Kidney (tissue), 14 donors: ENCODE data around the gene ZDHHC18. TPM values are rescaled to one million over a fixed set of nuclear protein-coding genes. Genes with fewer than 3 reads are reported as not detected.

Source experiments
- DNase-seq, 5 donors: peaks; one replicate each; pipeline ENCODE4 v3.0.0-alpha.2; 2013 to 2020
- FAIRE-seq: peaks from 2 replicates; lab custom pipeline; 2012; peaks lifted over from hg19 to GRCh38; lab: Jason Lieb, UNC
- H3K27ac ChIP-seq, 2 donors: one replicate each; pipeline ENCODE4 v1.7.0; 2013; ENCODE audit warnings: low read depth in 2 of 2, low read length in 2 of 2, inconsistent platforms in 1 of 2
- H3K27me3 ChIP-seq: one replicate; pipeline ENCODE4 v1.7.1; 2013; ENCODE audit warnings: low read length, inconsistent platforms; ENCODE audit not compliant: control insufficient read depth, insufficient read depth
- H3K36me3 ChIP-seq, 3 donors: one replicate each; pipeline versions ENCODE4 v1.7.0 to v1.7.1; 2013; ENCODE audit warnings: low read length in 3 of 3, control low read depth in 1 of 3, inconsistent platforms in 1 of 3; ENCODE audit not compliant: insufficient read depth in 3 of 3, control insufficient read depth in 2 of 3
- H3K4me1 ChIP-seq, 3 donors: one replicate each; pipeline versions ENCODE4 v1.7.0 to v1.7.1; 2013; ENCODE audit warnings: low read length in 3 of 3, inconsistent platforms in 1 of 3, low read depth in 1 of 3; ENCODE audit not compliant: control insufficient read depth in 2 of 3, insufficient read depth in 2 of 3
- H3K4me3 ChIP-seq, 3 donors: one replicate each; pipeline versions ENCODE4 v1.7.0 to v1.8.1; 2013; ENCODE audit warnings: low read length in 3 of 3, control low read depth in 1 of 3, inconsistent platforms in 1 of 3
- H3K9ac ChIP-seq, 3 donors: one replicate each; pipeline versions ENCODE4 v1.7.0 to v1.7.1; 2013; ENCODE audit warnings: low read length in 3 of 3, control low read depth in 1 of 3, inconsistent platforms in 1 of 3
- H3K9me3 ChIP-seq, 3 donors: one replicate each; pipeline versions ENCODE4 v1.7.0 to v1.7.1; 2013; ENCODE audit warnings: low read length in 3 of 3, control low read depth in 1 of 3, inconsistent platforms in 1 of 3; ENCODE audit not compliant: control insufficient read depth in 2 of 3, insufficient read depth in 1 of 3
- intact Hi-C: fragments of 100-400 bp; cut with DNase I; formaldehyde crosslinking; loops from one replicate; pipeline ENCODE4 v1.11.1; 2022
- polyA plus RNA-seq: library from polyadenylated mRNA; stranded (reverse); fragments of 350-450 nt; fragmentation: Illumina TruSeq; extraction: RNeasy Lipid Tissue Mini Kit (QIAGEN cat#74804); gene quantifications from one replicate; pipeline ENCODE4 v1.2.3, GENCODE V29; 2014; ENCODE audit warnings: low read depth, low replicate concordance; ENCODE audit not compliant: insufficient read depth
- total RNA-seq: library from RNA; stranded (reverse); fragmentation: NEBNext Ultra II Directional; extraction: Animal tissue kit (Norgen Biotek cat#: 25700); gene quantifications from one replicate; pipeline ENCODE4 v1.2.1, GENCODE V29; 2021
- TF ChIP-seq, protein P1 (sequence below): IDR thresholded peaks from 3 replicates; pipeline ENCODE4 v1.5.1; 2012; ENCODE audit warnings: mild to moderate bottlenecking, moderate library complexity, borderline replicate concordance; ENCODE audit not compliant: insufficient read depth; ENCODE audit errors: extremely low read depth
- donor health status: control.
- donor health status: control.
- donor health status: control.
- donor health status: control.
- donor health status: control.
- donor health status: DM: yes; HTN: yes; CAD: no.
- donor health status: Normal renal cell carcinoma (clear cell type).

The ZDHHC18 gene
- total and polyA plus RNA-seq, 2 donors from 2014 or later, result 6.7 to 15.6 TPM

DNA sequence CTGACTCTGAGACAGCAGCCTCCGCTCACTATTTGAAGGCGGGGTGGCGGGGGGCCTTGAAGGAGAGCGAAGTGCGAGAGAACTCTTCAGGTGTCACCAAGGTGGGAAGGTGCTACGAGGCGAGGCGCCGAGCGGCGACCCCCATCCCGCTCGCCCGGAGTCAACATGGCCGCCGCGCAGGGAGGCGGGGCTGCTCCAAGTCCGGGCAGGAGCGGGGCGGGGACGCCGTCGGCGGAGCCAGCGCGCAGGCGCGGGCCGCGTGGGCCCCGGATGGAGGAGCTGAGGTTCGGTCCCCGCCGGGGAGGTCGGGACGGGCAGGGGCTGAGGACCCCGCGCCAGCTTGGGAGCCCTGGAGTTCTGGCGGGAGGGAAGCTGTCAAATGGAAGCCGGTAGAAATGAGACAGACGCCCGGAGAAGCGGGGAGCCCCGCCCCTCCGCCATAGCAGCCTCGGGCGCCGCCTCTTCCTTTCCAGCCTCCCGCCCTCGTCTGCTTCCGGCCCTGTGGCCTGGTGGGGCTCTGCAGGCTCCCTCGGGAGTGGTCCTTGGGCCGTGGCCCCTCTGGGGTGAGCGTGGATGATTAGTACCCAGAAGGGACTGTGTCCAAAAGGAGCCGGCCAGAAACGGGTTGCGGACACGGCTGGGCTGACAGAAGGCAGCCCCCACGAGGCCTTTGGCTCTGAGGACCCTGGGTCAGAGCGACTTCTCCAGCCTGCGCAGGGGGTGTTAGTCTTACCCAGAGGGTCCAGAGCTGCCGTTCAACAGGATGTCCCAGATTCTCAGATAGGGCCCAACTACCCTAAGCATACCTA lies 38.6 kb upstream of the ZDHHC18 start, which contains the start of gene PIGV:
TSS of gene PIGV (plus strand) at position 245 of the 809 bp plus-strand sequence. CDS start 2,866 bp downstream, outside the sequence.
- Histone ChIP-seq H3K4me1 (peaks cover 19 to 40% (median 37%) of the 10 kb centered on the region in 3 donors), H3K27ac (peak within 1 kb of the TSS; percentile 99 to 100), H3K4me3 (peak within 1 kb of the TSS; percentile 76 to 95 (median 81)), H3K27me3 (no peaks in the 10 kb centered on the region), H3K36me3 (no peaks in the 10 kb centered on the region), H3K9me3 (no peaks in the 10 kb centered on the region), H3K9ac (peak within 1 kb of the TSS; percentile 80 to 97 (median 96))
- FAIRE-seq, result no peak
- TF ChIP-seq, protein P1, sequence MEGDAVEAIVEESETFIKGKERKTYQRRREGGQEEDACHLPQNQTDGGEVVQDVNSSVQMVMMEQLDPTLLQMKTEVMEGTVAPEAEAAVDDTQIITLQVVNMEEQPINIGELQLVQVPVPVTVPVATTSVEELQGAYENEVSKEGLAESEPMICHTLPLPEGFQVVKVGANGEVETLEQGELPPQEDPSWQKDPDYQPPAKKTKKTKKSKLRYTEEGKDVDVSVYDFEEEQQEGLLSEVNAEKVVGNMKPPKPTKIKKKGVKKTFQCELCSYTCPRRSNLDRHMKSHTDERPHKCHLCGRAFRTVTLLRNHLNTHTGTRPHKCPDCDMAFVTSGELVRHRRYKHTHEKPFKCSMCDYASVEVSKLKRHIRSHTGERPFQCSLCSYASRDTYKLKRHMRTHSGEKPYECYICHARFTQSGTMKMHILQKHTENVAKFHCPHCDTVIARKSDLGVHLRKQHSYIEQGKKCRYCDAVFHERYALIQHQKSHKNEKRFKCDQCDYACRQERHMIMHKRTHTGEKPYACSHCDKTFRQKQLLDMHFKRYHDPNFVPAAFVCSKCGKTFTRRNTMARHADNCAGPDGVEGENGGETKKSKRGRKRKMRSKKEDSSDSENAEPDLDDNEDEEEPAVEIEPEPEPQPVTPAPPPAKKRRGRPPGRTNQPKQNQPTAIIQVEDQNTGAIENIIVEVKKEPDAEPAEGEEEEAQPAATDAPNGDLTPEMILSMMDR, result peak; percentile 14
- DNase-seq, result peak; percentile 91 to 97 (median 94)
- intact Hi-C loops, result no loop called here

DNA sequence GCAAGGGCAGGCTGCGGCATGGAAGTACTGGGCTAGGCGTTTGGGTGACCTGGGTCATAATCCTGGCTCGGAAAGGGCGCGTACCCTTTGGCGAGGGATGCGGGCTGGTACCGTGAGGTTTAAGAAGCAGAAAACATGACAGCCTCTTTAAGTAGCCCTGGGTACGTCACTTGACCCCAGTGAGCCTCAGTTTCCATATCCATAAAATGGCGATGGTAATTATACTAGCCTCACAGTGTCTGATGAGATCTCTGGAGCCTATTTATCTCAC lies 38.0 kb upstream of the ZDHHC18 start:
- Histone ChIP-seq H3K9ac (peak overlapping the region; percentile 80 to 97 (median 84)), H3K27ac (peak overlapping the region; percentile 99 to 100), H3K9me3 (no peaks in the 10 kb centered on the region), H3K36me3 (no peaks in the 10 kb centered on the region), H3K4me3 (peak overlapping the region; percentile 76 to 95 (median 81)), H3K27me3 (no peaks in the 10 kb centered on the region), H3K4me1 (peaks cover 19 to 35% (median 31%) of the 10 kb centered on the region in 3 donors)
- FAIRE-seq (no peak), DNase-seq (no peak)
- intact Hi-C loops, result no loop called here
- TF ChIP-seq, protein P1, result no peak

DNA sequence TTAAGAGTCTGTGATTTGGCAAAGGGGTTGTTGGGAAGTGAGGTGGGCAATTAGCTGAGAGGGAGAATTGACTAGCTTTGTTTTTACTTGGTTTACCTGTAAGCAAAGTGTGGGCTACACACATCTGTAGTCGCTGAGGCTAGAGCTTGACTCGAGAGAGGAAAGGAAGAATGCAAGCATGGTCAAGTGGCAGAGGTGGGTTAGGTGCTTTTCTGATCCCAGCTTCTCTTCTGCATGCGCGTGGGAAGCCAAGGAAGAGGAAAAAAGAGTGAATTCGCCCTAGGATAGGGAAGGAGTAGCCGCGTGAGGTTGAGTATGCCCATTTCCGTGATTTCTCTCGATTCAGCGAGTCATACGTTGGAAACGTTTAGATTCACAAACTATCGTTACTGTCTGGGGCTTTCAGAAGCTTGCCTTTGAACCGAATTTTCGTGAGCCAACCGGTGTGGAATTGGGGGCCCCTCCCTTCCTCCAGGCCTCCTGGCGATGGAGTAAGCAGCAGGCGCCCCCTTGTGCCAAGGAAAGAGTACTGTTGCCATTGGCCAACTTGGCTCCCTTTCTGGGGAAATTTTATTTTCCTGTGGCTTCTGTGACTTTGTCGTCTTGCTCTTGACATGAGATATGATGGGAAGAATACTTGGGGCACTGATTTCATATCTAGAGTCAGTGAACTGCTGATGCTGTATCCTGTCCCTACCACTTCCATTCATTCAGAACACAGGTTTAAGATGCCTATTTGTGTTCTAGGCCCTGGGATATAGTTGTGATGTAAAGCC lies 37.5 kb upstream of the ZDHHC18 start:
- no peaks in the 10 kb centered on the region for H3K9me3 ChIP-seq
- peaks cover 0 to under 1% (median under 1%) of the 10 kb centered on the region in 3 donors for H3K36me3 ChIP-seq
- FAIRE-seq (peak; percentile 56), DNase-seq (peak; percentile 84 to 93 (median 91))
- TF ChIP-seq, protein P1, result peak; percentile 99
- intact Hi-C loops, result no loop called here
- peak overlapping the region; percentile 99 to 100 for H3K27ac ChIP-seq
- peak overlapping the region; percentile 76 to 95 (median 81) for H3K4me3 ChIP-seq
- H3K27me3 ChIP-seq, result no peaks in the 10 kb centered on the region
- peak overlapping the region; percentile 80 to 97 (median 84) for H3K9ac ChIP-seq
- H3K4me1 ChIP-seq, result peaks cover 14 to 29% (median 29%) of the 10 kb centered on the region in 3 donors
